HCT116 (cell line): ENCODE data around the gene CLPSL1. TPM values are rescaled to one million over a fixed set of nuclear protein-coding genes. Genes with fewer than 3 reads are reported as not detected.

ENCODE experiments used
- ATAC-seq: fragments of 200-7000 bp; cut with Tn5 transposase; 2 replicates; pipeline ENCODE4 v1.9.1; 2020; ENCODE audit warnings: mild to moderate bottlenecking, moderate library complexity
- BruUV-seq: library from RNA; stranded (reverse); fragments of 400-500 nt; replicated peaks from 2 replicates; lab custom pipeline; 2021; lab: Mats Ljungman, UMichigan
- CTCF ChIA-PET: fragments of 300-600 bp; sonication (Branson Sonifier 250); formaldehyde crosslinking; loops from one replicate; lab custom pipeline; 2021; ENCODE audit warnings: antibody characterized with exemption; lab: Charles Lee
- POLR2A ChIA-PET: fragments of 300-600, 350-600 bp; sonication (Branson Sonifier 250); formaldehyde crosslinking; loops from one replicate; lab custom pipeline; 2021; ENCODE audit warnings: antibody characterized with exemption; lab: Charles Lee
- RAD21 ChIA-PET, 2 experiments: fragments of 300-600 bp; sonication (Branson Sonifier 250); formaldehyde crosslinking; loops; one replicate each; lab custom pipeline; 2023; ENCODE audit warnings: low total read pairs in 2 of 2; ENCODE audit not compliant: uncharacterized antibody in 2 of 2, unreplicated experiment in 2 of 2, low non-redundant PET in 1 of 2; lab: Charles Lee
- DNase-seq: peaks from one replicate; pipeline ENCODE4 v3.0.0-alpha.2; 2010; ENCODE audit warnings: low read depth, low spot score
- H2AFZ ChIP-seq: fragments of 200-600 bp; shearing (Covaris generic), sonication (generic); 2 replicates; pipeline ENCODE4 v1.6.1; 2017; ENCODE audit warnings: low read depth, mixed run types, mixed read lengths, antibody characterized with exemption, low read length; ENCODE audit not compliant: poor library complexity, severe bottlenecking
- H3K27ac ChIP-seq: 2 replicates; pipeline ENCODE4 v1.5.1; 2012; ENCODE audit warnings: low read depth, low read length
- H3K27me3 ChIP-seq: fragments of 200-600 bp; sonication (generic); 2 replicates; pipeline ENCODE4 v1.6.1; 2016; ENCODE audit warnings: mixed run types, low read length, mixed read lengths; ENCODE audit not compliant: insufficient read depth
- H3K36me3 ChIP-seq, 2 experiments: fragments of 200-500 bp in 1 of 2; fragments of 200-600 bp in 1 of 2; sonication (Bioruptor generic) in 1 of 2; sonication (generic) in 1 of 2; 2 replicates each; pipeline versions ENCODE4 v1.5.1 to v1.6.1; 2014 to 2016; ENCODE audit warnings: low read length in 2 of 2, inconsistent platforms in 1 of 2, mixed read lengths in 1 of 2, mixed run types in 1 of 2; ENCODE audit not compliant: insufficient read depth in 2 of 2, control insufficient read depth in 1 of 2
- H3K4me1 ChIP-seq, 2 experiments: fragments of 200-600 bp in 1 of 2; sonication (generic) in 1 of 2; 2 replicates each; pipeline versions ENCODE4 v1.5.1 to v1.6.1; 2012 to 2017; ENCODE audit warnings: low read length in 2 of 2, inconsistent platforms in 1 of 2, mild to moderate bottlenecking in 1 of 2, mixed read lengths in 1 of 2, mixed run types in 1 of 2, moderate library complexity in 1 of 2; ENCODE audit not compliant: insufficient read depth in 2 of 2, control insufficient read depth in 1 of 2
- H3K4me2 ChIP-seq: fragments of 200-600 bp; sonication (generic); 2 replicates; pipeline ENCODE4 v1.6.1; 2017; ENCODE audit warnings: mixed run types, low read length, mixed read lengths
- H3K4me3 ChIP-seq, 2 experiments: fragments of 200-600 bp in 1 of 2; sonication (generic) in 1 of 2; replicated peaks in 1 of 2; 2 replicates each; pipeline ENCODE4 v1.5.1; 2011 to 2016; ENCODE audit warnings: low read length in 2 of 2, control low read depth in 1 of 2, low read depth in 1 of 2, mild to moderate bottlenecking in 1 of 2, mixed read lengths in 1 of 2, mixed run types in 1 of 2
- H3K79me2 ChIP-seq: fragments of 200-600 bp; sonication (generic); 2 replicates; pipeline ENCODE4 v1.6.1; 2017; ENCODE audit warnings: mild to moderate bottlenecking, mixed run types, low read length, moderate library complexity, mixed read lengths; ENCODE audit not compliant: insufficient read depth
- H3K9ac ChIP-seq: fragments of 200-600 bp; sonication (generic); 2 replicates; pipeline ENCODE4 v1.6.1; 2016; ENCODE audit warnings: low read length, mixed read lengths
- H3K9me2 ChIP-seq: fragments of 200-600 bp; sonication (generic), shearing (Covaris generic); 2 replicates; pipeline ENCODE4 v1.6.1; 2017; ENCODE audit warnings: mixed run types, mild to moderate bottlenecking, moderate library complexity; ENCODE audit not compliant: insufficient read depth
- H3K9me3 ChIP-seq, 2 experiments: fragments of 200-500 bp in 1 of 2; fragments of 200-600 bp in 1 of 2; sonication (Bioruptor generic) in 1 of 2; sonication (generic) in 1 of 2; 2 replicates each; pipeline ENCODE4 v1.6.1; 2014 to 2017; ENCODE audit warnings: low read length in 2 of 2, mixed read lengths in 2 of 2, inconsistent platforms in 1 of 2, low read depth in 1 of 2, mild to moderate bottlenecking in 1 of 2, mixed run types in 1 of 2, moderate library complexity in 1 of 2; ENCODE audit not compliant: control insufficient read depth in 1 of 2, insufficient read depth in 1 of 2
- H4K20me1 ChIP-seq: fragments of 200-600 bp; sonication (generic), shearing (Covaris generic); 2 replicates; pipeline ENCODE4 v1.6.1; 2017; ENCODE audit warnings: mixed run types, mild to moderate bottlenecking, moderate library complexity; ENCODE audit not compliant: insufficient read depth
- EZH2phosphoT487 ChIP-seq: fragments of 200-600 bp; IDR thresholded peaks from 2 replicates; pipeline ENCODE4 v1.6.1; 2018; ENCODE audit warnings: antibody characterized with exemption, borderline replicate concordance
- RAD21 ChIP-seq: IDR thresholded peaks from 2 replicates; pipeline ENCODE4 v1.6.1; 2012; ENCODE audit warnings: low read depth, mild to moderate bottlenecking
- intact Hi-C: fragments of 100-400 bp; cut with micrococcal nuclease; formaldehyde crosslinking; loops from 2 replicates; pipeline ENCODE4 v1.10.0; 2022
- total RNA-seq: library from RNA; stranded (reverse); gene quantifications from one replicate; pipeline ENCODE4 v1.2.1, GENCODE V29; 2021; ENCODE audit not compliant: unreplicated experiment
- TF ChIP-seq, protein P1 (sequence below): IDR thresholded peaks from 2 replicates; pipeline ENCODE4 v1.6.1; 2011; ENCODE audit warnings: mild to moderate bottlenecking, low read length, moderate library complexity; ENCODE audit not compliant: insufficient replicate concordance; ENCODE audit errors: extremely low read depth
- TF ChIP-seq, protein P2 (sequence below): IDR thresholded peaks from 2 replicates; pipeline ENCODE4 v1.6.1; 2012

Gene CLPSL1
- total RNA-seq, 1 experiment from 2014 or later = not detected

DNA sequence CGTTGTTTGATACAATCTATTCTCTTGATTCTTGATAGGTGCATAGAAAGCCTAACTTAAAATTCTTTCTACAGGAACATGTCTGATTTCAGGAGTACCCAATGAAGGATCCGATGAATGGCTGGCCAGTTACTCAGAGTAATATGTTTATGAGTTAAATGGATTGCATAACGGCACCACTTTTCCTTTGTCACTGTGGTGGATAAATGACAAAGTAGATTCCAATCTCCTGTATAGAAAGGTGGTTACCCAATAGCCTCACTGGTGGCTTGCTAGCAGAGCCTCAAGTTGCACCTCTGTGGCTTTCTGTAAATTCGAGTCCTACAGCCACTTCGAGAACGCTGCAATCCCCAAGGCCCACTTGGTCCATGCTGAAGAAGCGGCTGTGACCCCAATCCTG is 52.7 kb downstream of the CLPSL1 start:
- H3K4me3 ChIP-seq = no peak overlapping the region
- H3K27ac ChIP-seq = no peak overlapping the region
- H3K79me2 ChIP-seq = no peaks in the 10 kb centered on the region
- no peaks in the 10 kb centered on the region for H3K27me3 ChIP-seq
- H4K20me1 ChIP-seq = no peaks in the 10 kb centered on the region
- H3K4me2 ChIP-seq = no peak overlapping the region
- DNase-seq = no peak
- peaks cover 31 to 33% of the 10 kb centered on the region in 2 experiments for H3K36me3 ChIP-seq
- intact Hi-C loops = no loop called here
- no peaks in the 10 kb centered on the region for H3K4me1 ChIP-seq
- POLR2A ChIA-PET = no interaction called here
- H3K9me3 ChIP-seq = no peaks in the 10 kb centered on the region
- TF ChIP-seq, protein P1, sequence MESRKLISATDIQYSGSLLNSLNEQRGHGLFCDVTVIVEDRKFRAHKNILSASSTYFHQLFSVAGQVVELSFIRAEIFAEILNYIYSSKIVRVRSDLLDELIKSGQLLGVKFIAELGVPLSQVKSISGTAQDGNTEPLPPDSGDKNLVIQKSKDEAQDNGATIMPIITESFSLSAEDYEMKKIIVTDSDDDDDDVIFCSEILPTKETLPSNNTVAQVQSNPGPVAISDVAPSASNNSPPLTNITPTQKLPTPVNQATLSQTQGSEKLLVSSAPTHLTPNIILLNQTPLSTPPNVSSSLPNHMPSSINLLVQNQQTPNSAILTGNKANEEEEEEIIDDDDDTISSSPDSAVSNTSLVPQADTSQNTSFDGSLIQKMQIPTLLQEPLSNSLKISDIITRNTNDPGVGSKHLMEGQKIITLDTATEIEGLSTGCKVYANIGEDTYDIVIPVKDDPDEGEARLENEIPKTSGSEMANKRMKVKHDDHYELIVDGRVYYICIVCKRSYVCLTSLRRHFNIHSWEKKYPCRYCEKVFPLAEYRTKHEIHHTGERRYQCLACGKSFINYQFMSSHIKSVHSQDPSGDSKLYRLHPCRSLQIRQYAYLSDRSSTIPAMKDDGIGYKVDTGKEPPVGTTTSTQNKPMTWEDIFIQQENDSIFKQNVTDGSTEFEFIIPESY = no peak
- TF ChIP-seq RAD21 (no peak), EZH2phosphoT487 (no peak)
- TF ChIP-seq, protein P2, sequence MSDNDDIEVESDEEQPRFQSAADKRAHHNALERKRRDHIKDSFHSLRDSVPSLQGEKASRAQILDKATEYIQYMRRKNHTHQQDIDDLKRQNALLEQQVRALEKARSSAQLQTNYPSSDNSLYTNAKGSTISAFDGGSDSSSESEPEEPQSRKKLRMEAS = no peak
- no TSS peak for BruUV-seq
- no peak for ATAC-seq
- no peak overlapping the region for H2AFZ ChIP-seq
- no peaks in the 10 kb centered on the region for H3K9me2 ChIP-seq
- no peak overlapping the region for H3K9ac ChIP-seq
- RAD21 ChIA-PET = no interaction called here
- CTCF ChIA-PET = no interaction called here

Other genes starting within 250 kb of the CLPSL1 start
- gene FKBP5, start 92.1 kb upstream of the CLPSL1 start, total RNA-seq = 50.3 TPM
- gene ARMC12, start 44.0 kb upstream of the CLPSL1 start, total RNA-seq = 0.79 TPM
- gene CLPSL2, start 4.4 kb upstream of the CLPSL1 start, total RNA-seq = 1.7 TPM
- 6.4 TPM for gene CLPS, start 16.3 kb downstream of the CLPSL1 start, total RNA-seq
- gene LHFPL5, start 24.3 kb downstream of the CLPSL1 start, total RNA-seq = 0.71 TPM
- 89.4 TPM for gene SRPK1, start 140.1 kb downstream of the CLPSL1 start, total RNA-seq
- gene SLC26A8, start 243.6 kb downstream of the CLPSL1 start, total RNA-seq = not detected
- 34.2 TPM for gene MAPK14, start 246.8 kb downstream of the CLPSL1 start, total RNA-seq